OCI-LY1 (cell line): Measurements from ENCODE around the gene DNAJB12.

ENCODE experiments used
- EZH2 ChIP-seq: fragments of 200-600 bp; sonication (generic), shearing (Covaris generic); IDR thresholded peaks from 2 replicates; pipeline ENCODE4 v1.8.0; 2017; ENCODE audit warnings: borderline replicate concordance, mixed run types, mild to moderate bottlenecking, antibody characterized with exemption, low read length, moderate library complexity, mixed read lengths
- TF ChIP-seq, protein P1 (sequence below): fragments of 200-600 bp; sonication (generic), shearing (Covaris generic); IDR thresholded peaks from 2 replicates; pipeline ENCODE4 v1.5.1; 2017; ENCODE audit warnings: mild to moderate bottlenecking, antibody characterized with exemption, low read length, moderate library complexity, mixed read lengths

- no peak for TF ChIP-seq EZH2
- TF ChIP-seq, protein P1, sequence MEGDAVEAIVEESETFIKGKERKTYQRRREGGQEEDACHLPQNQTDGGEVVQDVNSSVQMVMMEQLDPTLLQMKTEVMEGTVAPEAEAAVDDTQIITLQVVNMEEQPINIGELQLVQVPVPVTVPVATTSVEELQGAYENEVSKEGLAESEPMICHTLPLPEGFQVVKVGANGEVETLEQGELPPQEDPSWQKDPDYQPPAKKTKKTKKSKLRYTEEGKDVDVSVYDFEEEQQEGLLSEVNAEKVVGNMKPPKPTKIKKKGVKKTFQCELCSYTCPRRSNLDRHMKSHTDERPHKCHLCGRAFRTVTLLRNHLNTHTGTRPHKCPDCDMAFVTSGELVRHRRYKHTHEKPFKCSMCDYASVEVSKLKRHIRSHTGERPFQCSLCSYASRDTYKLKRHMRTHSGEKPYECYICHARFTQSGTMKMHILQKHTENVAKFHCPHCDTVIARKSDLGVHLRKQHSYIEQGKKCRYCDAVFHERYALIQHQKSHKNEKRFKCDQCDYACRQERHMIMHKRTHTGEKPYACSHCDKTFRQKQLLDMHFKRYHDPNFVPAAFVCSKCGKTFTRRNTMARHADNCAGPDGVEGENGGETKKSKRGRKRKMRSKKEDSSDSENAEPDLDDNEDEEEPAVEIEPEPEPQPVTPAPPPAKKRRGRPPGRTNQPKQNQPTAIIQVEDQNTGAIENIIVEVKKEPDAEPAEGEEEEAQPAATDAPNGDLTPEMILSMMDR = no peak
Observed at GRCh38 chr10:72295330-72295910, 59.3 kb downstream of the DNAJB12 start.
